Brain microvascular endothelial cell (primary cell): Measurements from ENCODE around the gene SLC1A6.
"Not testable (repeated sequence)": the region's sequence is repeated elsewhere in the genome, so short reads cannot be mapped to it uniquely, and the experiment has no call there.

Experiments used
- DNase-seq: peaks from one replicate; pipeline ENCODE4 v3.0.0-alpha.2; 2020
- H3K27ac ChIP-seq: fragments of 250-450 bp; sonication (Bioruptor Pico); 2 replicates; pipeline ENCODE4 v1.5.1; 2020; ENCODE audit warnings: mild to moderate bottlenecking, moderate library complexity
- H3K27me3 ChIP-seq: fragments of 250-450 bp; sonication (Bioruptor Pico); replicated peaks from 2 replicates; pipeline ENCODE4 v1.5.1; 2020; ENCODE audit warnings: mild to moderate bottlenecking
- H3K36me3 ChIP-seq: fragments of 250-450 bp; sonication (Bioruptor Pico); replicated peaks from 2 replicates; pipeline ENCODE4 v1.5.1; 2020; ENCODE audit warnings: mild to moderate bottlenecking
- H3K4me3 ChIP-seq: 2 replicates; pipeline ENCODE4 v1.5.1; 2011; ENCODE audit warnings: low read depth, mild to moderate bottlenecking, control low read depth, low read length, moderate library complexity
- CTCF ChIP-seq: IDR thresholded peaks from 2 replicates; pipeline ENCODE4 v1.5.1; 2011; ENCODE audit warnings: low read depth, mild to moderate bottlenecking, moderate library complexity, low read length, control low read depth, inconsistent platforms; ENCODE audit errors: missing control alignments
- in situ Hi-C: cut with HindIII; loops from 2 replicates; pipeline ENCODE4 v1.10.0; 2017; ENCODE audit warnings: low sequenced_read_pairs, low pct_ligation_motif_present

Gene SLC1A6

DNA sequence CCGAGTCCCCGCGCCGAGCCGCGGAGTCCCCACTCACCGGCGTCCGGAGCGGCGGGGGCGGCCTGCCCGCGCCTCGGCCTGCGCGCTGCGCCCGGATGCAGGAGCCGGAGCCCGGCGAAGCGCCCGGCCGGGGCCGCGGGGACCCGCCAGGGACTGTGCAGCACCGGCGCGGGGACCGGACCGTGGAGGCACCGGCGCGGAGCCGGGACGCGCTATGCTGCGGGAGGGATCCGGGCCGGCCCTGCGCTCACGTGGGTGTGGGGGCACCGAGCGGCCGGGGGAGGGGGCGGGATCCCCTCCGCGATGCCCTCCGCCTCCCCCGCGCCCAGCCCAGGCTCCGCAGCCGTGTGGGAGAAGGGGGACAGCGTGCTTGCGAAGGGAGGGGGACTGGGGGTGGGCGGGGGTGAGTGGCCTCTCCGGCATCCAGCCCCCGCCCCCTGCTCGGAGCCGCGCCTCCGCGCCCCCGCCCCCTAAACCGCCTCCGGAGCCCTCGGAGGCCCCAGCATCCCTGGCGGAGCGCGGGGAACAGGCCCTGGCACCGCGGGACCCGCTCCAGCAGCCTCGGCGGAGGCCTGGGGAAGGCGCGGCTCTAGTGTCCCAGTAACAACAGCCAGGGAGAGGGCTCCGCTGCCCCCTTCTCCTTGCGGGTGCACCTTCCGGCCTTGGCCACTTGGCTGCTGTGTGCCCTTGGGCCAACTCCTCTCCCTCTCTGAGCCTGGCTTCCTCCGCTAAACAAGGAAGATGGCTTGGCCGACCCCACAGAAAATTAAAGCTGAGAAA lies at the start of gene SLC1A6:
TSS of gene SLC1A6 (minus strand) at position 389 of the 780 bp plus-strand sequence. CDS start 6,954 bp downstream, outside the sequence.
- in situ Hi-C loops = no loop called here
- no peak for TF ChIP-seq CTCF

DNA sequence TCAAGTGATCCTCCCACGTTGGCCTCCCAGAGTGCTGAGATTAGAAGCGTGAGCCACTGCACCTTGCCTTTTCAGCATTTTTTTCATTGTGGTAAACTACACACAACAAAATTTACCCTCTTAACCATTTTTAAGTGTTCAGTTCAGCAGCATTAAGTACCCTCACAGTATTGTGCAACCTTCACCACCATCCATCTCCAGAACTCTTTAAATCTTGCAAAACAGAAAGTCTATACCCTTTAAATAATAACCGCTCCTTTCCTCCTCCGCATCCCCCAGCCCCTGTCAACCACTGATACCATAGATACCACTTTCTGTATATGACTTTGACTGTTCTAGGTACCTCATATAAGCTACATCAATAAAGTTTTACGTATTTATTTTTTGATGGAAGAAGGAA lies 48.8 kb upstream of the SLC1A6 start:
- Histone ChIP-seq H3K27ac (no peak overlapping the region), H3K4me3 (no peak overlapping the region), H3K36me3 (no peaks in the 10 kb centered on the region), H3K27me3 (no peaks in the 10 kb centered on the region)
- in situ Hi-C loops = no loop called here
- TF ChIP-seq CTCF = no peak
- DNase-seq = no peak

More for the DNA sequence above, at the start of gene SLC1A6:
- peaks cover 6% of the 10 kb centered on the region for H3K27me3 ChIP-seq
- no peak for DNase-seq
- H3K4me3 ChIP-seq = no peak within 1 kb of the TSS
- H3K27ac ChIP-seq = no peak within 1 kb of the TSS
- no peaks in the 10 kb centered on the region for H3K36me3 ChIP-seq

DNA sequence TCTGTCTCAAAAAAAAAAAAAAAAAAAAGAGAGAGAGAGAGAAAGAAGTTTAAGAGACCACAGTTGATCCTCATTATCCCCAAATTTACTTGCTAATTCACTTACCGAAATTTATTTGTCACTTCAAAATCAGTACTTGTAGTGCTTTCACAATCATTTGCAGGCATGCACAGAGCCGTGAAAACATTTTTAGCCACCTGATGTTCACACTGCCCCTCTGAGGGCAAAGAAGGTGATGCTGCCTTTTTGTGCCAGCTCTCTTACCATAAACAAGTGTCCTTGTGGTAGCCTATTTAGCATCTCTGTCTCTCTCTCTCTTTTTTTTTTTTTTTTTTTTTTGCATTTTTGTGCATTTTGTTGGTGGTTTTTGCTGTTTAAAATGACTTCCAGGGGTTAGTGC lies 45.6 kb upstream of the SLC1A6 start:
- Histone ChIP-seq H3K36me3 (no peaks in the 10 kb centered on the region), H3K27ac (no peak overlapping the region), H3K27me3 (no peaks in the 10 kb centered on the region), H3K4me3 (no peak overlapping the region)
- in situ Hi-C loops = no loop called here
- TF ChIP-seq CTCF = no peak
- DNase-seq = no peak

DNA sequence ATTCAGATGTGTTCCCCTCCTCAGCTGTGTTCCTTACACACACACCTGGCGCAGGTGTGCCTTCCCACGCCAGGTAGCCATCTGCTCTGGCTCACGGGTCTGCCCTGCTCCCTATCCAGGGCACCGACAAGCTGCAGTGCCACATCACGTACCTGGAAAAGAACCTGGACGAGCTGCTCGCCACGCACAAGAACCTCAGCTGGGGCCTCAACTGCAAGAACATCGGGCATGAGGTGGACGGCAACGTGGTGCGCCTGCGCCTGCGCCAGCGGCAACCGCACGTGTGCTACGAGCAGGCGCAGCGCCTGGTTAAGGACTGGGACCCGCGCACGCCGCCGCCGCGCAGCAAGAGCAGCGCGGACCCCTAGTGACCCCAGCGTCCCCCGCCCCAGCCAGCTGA lies 43.1 kb upstream of the SLC1A6 start:
- TF ChIP-seq CTCF = no peak
- Histone ChIP-seq H3K27ac (no peak overlapping the region), H3K4me3 (no peak overlapping the region), H3K27me3 (no peaks in the 10 kb centered on the region), H3K36me3 (no peaks in the 10 kb centered on the region)
- in situ Hi-C loops = no loop called here
- DNase-seq = no peak

DNA sequence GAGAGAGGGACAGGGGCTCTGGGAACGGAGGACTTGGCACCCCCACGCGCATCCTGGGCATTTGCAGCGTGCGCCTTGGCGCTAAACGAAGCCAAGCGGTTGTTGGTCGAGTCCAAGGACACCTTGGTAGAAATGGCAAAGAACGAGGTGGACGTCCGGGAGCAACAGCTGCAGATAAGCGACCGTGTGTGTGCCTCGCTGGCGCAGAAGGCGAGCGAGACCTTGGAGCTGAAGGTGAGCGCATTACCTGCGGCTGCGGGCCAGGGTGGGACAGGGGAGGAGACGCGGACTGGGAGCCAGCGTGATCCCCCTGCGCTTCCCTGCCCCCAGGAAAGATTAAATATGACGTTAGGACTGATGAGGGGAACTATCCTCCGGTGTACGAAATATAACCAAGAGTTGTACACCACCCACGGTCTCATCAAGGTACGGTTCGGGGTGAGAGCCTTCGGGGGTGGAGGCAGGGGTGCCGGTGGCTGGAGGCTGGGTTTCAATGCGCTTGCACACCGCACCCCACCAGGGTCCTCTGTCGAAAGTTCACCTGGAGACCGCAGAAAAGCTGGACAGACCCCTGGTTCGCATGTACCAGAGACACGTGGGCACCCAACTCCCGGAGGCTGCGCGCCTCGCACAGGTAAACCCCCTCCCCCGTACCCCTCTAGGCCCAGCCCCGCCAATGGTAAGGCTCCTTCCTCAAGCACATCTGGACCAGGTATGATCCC lies 41.8 kb upstream of the SLC1A6 start:
- no peaks in the 10 kb centered on the region for H3K36me3 ChIP-seq
- TF ChIP-seq CTCF = no peak
- no peak overlapping the region for H3K27ac ChIP-seq
- no peak overlapping the region for H3K4me3 ChIP-seq
- in situ Hi-C loops = no loop called here
- H3K27me3 ChIP-seq = no peaks in the 10 kb centered on the region
- DNase-seq = no peak

DNA sequence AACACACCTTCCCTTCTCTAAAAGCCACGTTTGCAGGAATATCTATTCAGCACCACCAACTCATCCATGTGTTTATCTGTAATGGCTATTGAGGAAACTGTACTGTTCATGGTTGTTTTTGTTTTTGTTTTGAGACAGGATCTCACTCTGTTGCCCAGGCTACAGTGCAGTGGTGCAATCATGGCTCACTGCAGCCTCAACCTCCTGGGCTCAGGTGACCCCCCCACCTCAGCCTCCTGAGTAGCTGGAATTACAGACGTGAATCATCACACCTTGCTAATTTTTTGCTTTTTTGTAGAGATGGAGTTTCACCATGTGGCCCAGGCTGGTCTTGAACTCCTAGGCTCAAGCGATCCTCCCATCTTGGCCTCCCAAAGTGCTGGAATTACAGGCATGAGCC lies 39.2 kb upstream of the SLC1A6 start:
- H3K27me3 ChIP-seq, H3K27ac ChIP-seq, in situ Hi-C loops, H3K36me3 ChIP-seq, DNase-seq, H3K4me3 ChIP-seq: not testable (repeated sequence)
